T-cell (primary cell): Measurements from ENCODE around the gene ZP4. TPM values are rescaled to one million over a fixed set of nuclear protein-coding genes. Genes with fewer than 3 reads are reported as not detected.
"Not testable (repeated sequence)": the region's sequence is repeated elsewhere in the genome, so short reads cannot be mapped to it uniquely, and the experiment has no call there.

Experiments used
- ATAC-seq, 4 experiments: fragments of 200-7000 bp in 3 of 4; fragments of 150-1000 bp in 1 of 4; cut with Tn5 transposase; replicated peaks in 1 of 4; 1 replicate in 3 of 4; 2 replicates in 1 of 4; pipeline ENCODE4 v1.10.0; 2021; ENCODE audit warnings: moderate library complexity in 3 of 4, mild to moderate bottlenecking in 2 of 4, moderate number of reproducible peaks in 1 of 4
- CTCF ChIA-PET, 2 donors: fragments of 300-600 bp; sonication (Branson Sonifier 250); formaldehyde crosslinking; loops; one replicate each; lab custom pipeline; 2022; ENCODE audit warnings: antibody characterized with exemption in 2 of 2; lab: Charles Lee
- POLR2A ChIA-PET, 2 donors: fragments of 300-600 bp; sonication (Branson Sonifier 250); formaldehyde crosslinking; loops; one replicate each; lab custom pipeline; 2022; ENCODE audit warnings: antibody characterized with exemption in 2 of 2; lab: Charles Lee
- DNase-seq, 35 experiments: peaks; one replicate each; pipeline versions ENCODE4 v3.0.0 to v3.0.0-alpha.2; 2013 to 2023
- H3K27ac ChIP-seq: one replicate; pipeline ENCODE4 v1.5.1; 2013; ENCODE audit warnings: low read length
- H3K27me3 ChIP-seq, 2 experiments: replicated peaks in 1 of 2; 1 replicate in 1 of 2; 2 replicates in 1 of 2; pipeline versions ENCODE4 v1.6.1 to v1.7.0; 2013; ENCODE audit warnings: low read length in 1 of 2, mixed read lengths in 1 of 2; ENCODE audit not compliant: control insufficient read depth in 2 of 2, insufficient read depth in 2 of 2; ENCODE audit errors: extremely low read depth in 1 of 2
- H3K36me3 ChIP-seq, 2 donors: 1 replicate in 1 of 2; 2 replicates in 1 of 2; pipeline versions ENCODE4 v1.6.1 to v1.7.0; 2013; ENCODE audit warnings: low read length in 1 of 2; ENCODE audit not compliant: control insufficient read depth in 2 of 2, insufficient read depth in 1 of 2; ENCODE audit errors: extremely low read depth in 1 of 2
- H3K4me1 ChIP-seq, 2 experiments: 1 replicate in 1 of 2; 2 replicates in 1 of 2; pipeline versions ENCODE4 v1.6.1 to v1.7.0; 2013; ENCODE audit warnings: low read length in 2 of 2, mixed read lengths in 1 of 2; ENCODE audit not compliant: insufficient read depth in 2 of 2, control insufficient read depth in 1 of 2; ENCODE audit errors: extremely low read depth in 1 of 2
- H3K4me3 ChIP-seq, 2 donors: 1 replicate in 1 of 2; 2 replicates in 1 of 2; pipeline versions ENCODE4 v1.5.1 to v1.7.0; 2013; ENCODE audit warnings: mild to moderate bottlenecking in 2 of 2, low read length in 1 of 2, moderate library complexity in 1 of 2; ENCODE audit not compliant: control insufficient read depth in 1 of 2; ENCODE audit errors: extremely low read depth in 1 of 2
- H3K9me3 ChIP-seq: 2 replicates; pipeline ENCODE4 v1.7.0; 2013
- H3K27ac Mint-ChIP-seq, 2 donors: one replicate each; pipeline ENCODE4 v1.8.0; 2020 to 2021; ENCODE audit warnings: mild to moderate bottlenecking in 2 of 2, mixed read lengths in 2 of 2
- H3K27me3 Mint-ChIP-seq, 2 donors: one replicate each; pipeline ENCODE4 v1.8.0; 2021 to 2022; ENCODE audit warnings: mixed read lengths in 2 of 2
- H3K36me3 Mint-ChIP-seq: one replicate; pipeline ENCODE4 v1.8.0; 2021; ENCODE audit warnings: mixed read lengths
- H3K4me1 Mint-ChIP-seq, 3 donors: one replicate each; pipeline ENCODE4 v1.8.0; 2020 to 2022; ENCODE audit warnings: mixed read lengths in 3 of 3, mild to moderate bottlenecking in 1 of 3
- H3K4me3 Mint-ChIP-seq, 3 donors: one replicate each; pipeline ENCODE4 v1.8.0; 2020 to 2022; ENCODE audit warnings: mild to moderate bottlenecking in 3 of 3, mixed read lengths in 3 of 3, moderate library complexity in 3 of 3
- H3K9me3 Mint-ChIP-seq, 3 donors: one replicate each; pipeline ENCODE4 v1.8.0; 2020 to 2022; ENCODE audit warnings: mixed read lengths in 3 of 3
- whole genome bisulfite sequencing: methylation state at CpG from one replicate; pipeline ENCODE4 v1.1.5; 2013; ENCODE audit warnings: missing lambda C conversion rate; ENCODE audit not compliant: insufficient coverage; 5-methylcytosine and 5-hydroxymethylcytosine counted together
- total RNA-seq, 35 experiments: library from RNA in 6 of 35; stranded (reverse) in 6 of 35; fragments of 120-200 nt in 1 of 35; gene quantifications; one replicate each; pipeline versions ENCODE4 v1.2.1 to v1.2.4 and lab custom pipeline; 2013 to 2026

ZP4 gene
- total RNA-seq, 5 donors from 2014 or later (not counting 1 experiment from before 2014, with no cell fraction given) = not detected

DNA sequence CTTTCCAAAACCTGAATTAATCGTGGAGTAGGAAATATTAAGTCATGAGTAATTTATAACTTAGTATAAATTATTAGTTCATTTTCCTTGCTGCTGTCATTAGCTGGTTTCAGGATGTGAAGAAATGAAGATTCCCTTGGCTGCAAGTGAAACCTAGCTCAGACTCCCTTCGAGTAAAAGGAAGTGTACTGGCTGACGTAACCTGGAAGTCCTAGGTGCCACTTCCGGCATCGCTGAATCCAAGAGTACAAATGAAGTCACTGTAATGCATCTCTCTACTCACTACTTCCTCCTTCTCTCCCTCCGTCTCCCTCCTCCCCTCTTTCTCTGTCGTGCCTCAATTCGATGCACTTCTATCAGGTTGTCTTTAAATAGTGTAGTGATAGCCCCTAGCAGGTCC lies 28.8 kb downstream of the ZP4 start:
- DNase-seq = no peak
- Histone ChIP-seq H3K27ac (no peak overlapping the region), H3K4me1 (peaks cover 0 to 3% of the 10 kb centered on the region in 2 experiments), H3K27me3 (peaks cover 0 to 8% of the 10 kb centered on the region in 2 experiments), H3K4me3 (no peak overlapping the region), H3K36me3 (no peaks in the 10 kb centered on the region), H3K9me3 (no peaks in the 10 kb centered on the region)
- Mint-ChIP-seq H3K36me3 (no peaks in the 10 kb centered on the region), H3K27ac (no peak overlapping the region), H3K4me3 (no peak overlapping the region), H3K27me3 (peaks cover 0 to 6% of the 10 kb centered on the region in 2 donors), H3K9me3 (peaks cover 0 to 3% (median 0%) of the 10 kb centered on the region in 3 donors), H3K4me1 (peaks cover 0 to 2% (median 2%) of the 10 kb centered on the region in 3 donors)
- no peak for ATAC-seq
- POLR2A ChIA-PET = no interaction called here
- CTCF ChIA-PET = no interaction called here
- WGBS = 50% methylated on average over 1 of the region's 8 CpGs

DNA sequence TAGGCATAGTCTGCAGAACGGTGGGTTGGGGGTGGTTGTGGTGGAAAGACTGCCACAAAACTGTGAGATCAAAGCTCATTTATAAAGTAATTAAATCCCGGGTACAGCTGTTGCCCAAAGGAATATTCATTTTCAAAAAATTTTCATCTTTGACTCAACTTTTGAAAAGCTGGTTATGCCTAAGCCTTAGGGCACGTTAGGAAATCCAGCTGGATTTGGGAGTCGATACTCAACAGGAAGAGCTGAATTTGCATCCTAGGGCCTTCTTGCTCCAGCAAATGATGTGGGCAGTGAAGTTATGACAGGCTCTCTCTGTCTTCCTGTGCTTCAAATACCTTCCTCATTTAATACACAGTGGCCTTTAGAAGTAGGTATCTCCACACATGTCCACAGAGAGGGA lies 31.7 kb downstream of the ZP4 start:
- no peak overlapping the region for H3K4me3 Mint-ChIP-seq
- H3K9me3 Mint-ChIP-seq = peaks cover 0 to 3% (median 0%) of the 10 kb centered on the region in 3 donors
- Histone ChIP-seq H3K36me3 (no peaks in the 10 kb centered on the region), H3K4me3 (no peak overlapping the region), H3K27me3 (no peaks in the 10 kb centered on the region), H3K4me1 (no peaks in the 10 kb centered on the region), H3K27ac (no peak overlapping the region), H3K9me3 (no peaks in the 10 kb centered on the region)
- no peak overlapping the region for H3K27ac Mint-ChIP-seq
- ATAC-seq (no peak), DNase-seq (no peak)
- no peaks in the 10 kb centered on the region for H3K4me1 Mint-ChIP-seq
- H3K27me3 Mint-ChIP-seq = peaks cover 0 to 3% of the 10 kb centered on the region in 2 donors
- CTCF ChIA-PET = no interaction called here
- WGBS = no CpG with 5 or more reads among the region's 4 CpGs
- H3K36me3 Mint-ChIP-seq = no peaks in the 10 kb centered on the region
- POLR2A ChIA-PET = no interaction called here

DNA sequence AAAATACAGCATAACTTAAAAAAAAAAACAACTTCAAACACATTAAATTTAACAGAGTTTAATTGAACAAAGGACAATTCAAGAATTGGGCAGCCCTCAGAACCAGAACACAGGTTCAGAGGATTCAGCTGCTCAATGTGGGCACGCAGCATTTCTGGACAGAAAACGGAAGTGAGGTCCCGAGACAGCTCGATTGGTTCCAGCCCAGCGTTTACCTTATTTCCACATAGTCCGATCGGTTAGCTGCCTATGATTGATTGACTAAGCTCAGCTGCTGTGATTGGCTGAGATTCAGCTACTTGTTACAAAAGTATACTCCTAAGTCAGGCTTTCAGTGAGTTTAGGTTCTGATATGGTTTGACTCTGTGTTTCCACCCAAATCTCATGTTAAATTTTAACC lies 33.3 kb downstream of the ZP4 start:
- no peak overlapping the region for H3K27ac Mint-ChIP-seq
- H3K27me3 Mint-ChIP-seq = peaks cover 0 to 5% of the 10 kb centered on the region in 2 donors
- no peaks in the 10 kb centered on the region for H3K36me3 Mint-ChIP-seq
- no peaks in the 10 kb centered on the region for H3K4me1 Mint-ChIP-seq
- H3K9me3 Mint-ChIP-seq = peaks cover 0 to 10% (median 0%) of the 10 kb centered on the region in 3 donors
- ChIA-PET POLR2A (no interaction called here), CTCF (no interaction called here)
- H3K4me1 ChIP-seq = no peaks in the 10 kb centered on the region
- ATAC-seq = no peak
- WGBS = 55% methylated on average over 2 of the region's 7 CpGs
- H3K9me3 ChIP-seq = no peaks in the 10 kb centered on the region
- H3K4me3 ChIP-seq = no peak overlapping the region
- H3K27ac ChIP-seq = no peak overlapping the region
- no peaks in the 10 kb centered on the region for H3K27me3 ChIP-seq
- no peak overlapping the region for H3K4me3 Mint-ChIP-seq
- no peak for DNase-seq
- H3K36me3 ChIP-seq = no peaks in the 10 kb centered on the region

DNA sequence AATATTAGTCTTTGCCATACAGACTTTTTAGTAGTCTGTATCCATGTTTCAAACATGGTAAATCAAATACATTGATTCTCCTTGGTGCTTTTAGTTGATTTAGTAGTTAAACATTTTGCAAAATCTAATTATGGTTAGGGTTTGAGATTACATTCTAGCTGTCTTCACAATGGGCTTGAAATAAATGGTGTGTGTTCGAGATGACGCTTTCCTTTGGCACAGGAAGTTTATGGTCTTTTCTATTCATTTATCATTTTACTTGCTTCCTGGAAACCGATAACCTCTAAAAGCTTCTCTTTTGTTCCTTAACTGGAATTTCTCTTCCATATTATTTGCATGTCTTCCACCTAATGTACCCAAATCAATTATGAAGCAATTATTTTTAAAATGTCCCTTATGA lies 38.4 kb downstream of the ZP4 start:
- Mint-ChIP-seq H3K9me3 (peaks cover 0 to 21% (median 5%) of the 10 kb centered on the region in 3 donors), H3K27ac (no peak overlapping the region), H3K36me3 (no peaks in the 10 kb centered on the region), H3K27me3 (peaks cover 0 to 5% of the 10 kb centered on the region in 2 donors), H3K4me3 (no peak overlapping the region), H3K4me1 (no peaks in the 10 kb centered on the region)
- Histone ChIP-seq H3K27ac (no peak overlapping the region), H3K4me3 (no peak overlapping the region), H3K9me3 (no peaks in the 10 kb centered on the region), H3K4me1 (no peaks in the 10 kb centered on the region), H3K36me3 (no peaks in the 10 kb centered on the region), H3K27me3 (no peaks in the 10 kb centered on the region)
- CTCF ChIA-PET = interaction anchor here in 1 of 2 donors (0.6 kb wide), 1 partner anchor 12 kb away, joined by 3 read pairs; no protein-coding TSS in a partner anchor
- WGBS = 80% methylated on average over 1 of the region's 3 CpGs
- no peak for DNase-seq
- ATAC-seq = no peak
- POLR2A ChIA-PET = no interaction called here

DNA sequence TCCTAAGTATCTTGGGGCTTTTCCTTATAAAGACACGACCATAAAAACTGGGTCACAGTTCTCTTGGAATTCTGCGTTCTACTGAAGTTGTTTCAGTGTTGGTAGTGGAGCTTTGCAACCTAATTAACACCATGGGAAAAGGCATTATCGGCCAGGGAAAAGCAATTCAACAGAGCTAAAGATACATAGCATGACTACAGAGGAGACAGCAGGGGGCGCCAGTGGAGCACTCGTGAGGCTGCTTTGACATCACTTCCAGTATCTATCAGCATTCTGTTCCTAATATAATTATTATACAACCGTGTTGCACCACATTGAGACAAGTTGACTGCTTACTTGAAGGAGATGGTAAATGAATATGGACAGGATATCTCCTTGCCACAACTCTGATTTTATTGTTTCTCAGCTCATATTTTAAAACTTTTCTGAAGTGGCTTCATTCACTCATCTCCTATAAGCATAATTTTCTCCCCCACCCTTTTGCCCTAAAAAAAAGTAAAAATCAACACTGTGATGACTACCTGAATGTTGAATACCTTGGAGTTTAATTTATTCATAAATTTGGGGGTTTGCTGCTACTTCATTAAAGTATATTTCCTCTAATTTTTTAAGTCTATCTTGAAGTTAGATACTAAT lies 39.4 kb downstream of the ZP4 start:
- ATAC-seq (no peak), DNase-seq (peak in 1 of 35 experiments; percentile 1)
- peaks cover 0 to 5% of the 10 kb centered on the region in 2 donors for H3K27me3 Mint-ChIP-seq
- Histone ChIP-seq H3K4me1 (no peaks in the 10 kb centered on the region), H3K4me3 (no peak overlapping the region), H3K9me3 (no peaks in the 10 kb centered on the region), H3K27me3 (no peaks in the 10 kb centered on the region), H3K27ac (no peak overlapping the region), H3K36me3 (no peaks in the 10 kb centered on the region)
- ChIA-PET CTCF (no interaction called here), POLR2A (no interaction called here)
- H3K4me1 Mint-ChIP-seq = no peaks in the 10 kb centered on the region
- no peak overlapping the region for H3K27ac Mint-ChIP-seq
- H3K36me3 Mint-ChIP-seq = no peaks in the 10 kb centered on the region
- H3K9me3 Mint-ChIP-seq = peaks cover 0 to 21% (median 9%) of the 10 kb centered on the region in 3 donors
- no peak overlapping the region for H3K4me3 Mint-ChIP-seq
- whole genome bisulfite sequencing = 80% methylated on average over 1 of the region's 6 CpGs

DNA sequence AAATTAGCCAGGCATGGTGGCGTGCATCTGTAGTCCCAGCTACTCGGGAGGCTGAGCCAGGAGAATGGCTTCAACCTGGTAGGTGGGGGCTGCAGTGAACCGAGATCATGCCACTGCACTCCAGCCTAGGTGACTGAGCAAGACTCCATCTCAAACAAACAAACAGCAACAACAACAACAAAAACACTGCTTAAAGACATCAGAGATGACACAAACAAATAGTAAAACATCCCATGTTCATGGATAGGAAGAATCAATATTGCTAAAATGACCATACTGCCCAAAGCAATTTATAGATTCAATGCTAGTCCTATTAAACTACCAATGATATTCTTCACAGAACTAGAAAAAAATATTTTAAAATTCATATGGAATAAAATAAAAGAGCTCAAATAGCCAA lies 47.2 kb downstream of the ZP4 start:
- H3K4me1 ChIP-seq, H3K27ac ChIP-seq, DNase-seq, H3K4me3 ChIP-seq, ATAC-seq, H3K36me3 ChIP-seq, H3K4me3 Mint-ChIP-seq, H3K36me3 Mint-ChIP-seq, H3K27me3 Mint-ChIP-seq, H3K27ac Mint-ChIP-seq, H3K27me3 ChIP-seq, H3K4me1 Mint-ChIP-seq, H3K9me3 ChIP-seq: not testable (repeated sequence)
- WGBS = 90% methylated on average over 3 of the region's 3 CpGs
- POLR2A ChIA-PET = interaction anchor here in 1 of 2 donors (0.7 kb wide), 1 partner anchor 12 kb away, joined by 4 read pairs; no protein-coding TSS in a partner anchor
- H3K9me3 Mint-ChIP-seq = peaks cover 2 to 17% (median 8%) of the 10 kb centered on the region in 3 donors
- CTCF ChIA-PET = interaction anchor here in 1 of 2 donors (0.7 kb wide), 1 partner anchor 12 kb away, joined by 4 read pairs; no protein-coding TSS in a partner anchor
